GM19468 (cell line): Measurements from ENCODE around the gene KRT13.

Experiments
- ATAC-seq: cut with Tn5 transposase; IDR thresholded peaks from one replicate; pipeline ENCODE4 v1.9.1; 2021; ENCODE audit warnings: mild to moderate bottlenecking, moderate library complexity, moderate number of reproducible peaks; ENCODE audit not compliant: unreplicated experiment; ENCODE audit errors: extremely low read depth

Gene KRT13

DNA sequence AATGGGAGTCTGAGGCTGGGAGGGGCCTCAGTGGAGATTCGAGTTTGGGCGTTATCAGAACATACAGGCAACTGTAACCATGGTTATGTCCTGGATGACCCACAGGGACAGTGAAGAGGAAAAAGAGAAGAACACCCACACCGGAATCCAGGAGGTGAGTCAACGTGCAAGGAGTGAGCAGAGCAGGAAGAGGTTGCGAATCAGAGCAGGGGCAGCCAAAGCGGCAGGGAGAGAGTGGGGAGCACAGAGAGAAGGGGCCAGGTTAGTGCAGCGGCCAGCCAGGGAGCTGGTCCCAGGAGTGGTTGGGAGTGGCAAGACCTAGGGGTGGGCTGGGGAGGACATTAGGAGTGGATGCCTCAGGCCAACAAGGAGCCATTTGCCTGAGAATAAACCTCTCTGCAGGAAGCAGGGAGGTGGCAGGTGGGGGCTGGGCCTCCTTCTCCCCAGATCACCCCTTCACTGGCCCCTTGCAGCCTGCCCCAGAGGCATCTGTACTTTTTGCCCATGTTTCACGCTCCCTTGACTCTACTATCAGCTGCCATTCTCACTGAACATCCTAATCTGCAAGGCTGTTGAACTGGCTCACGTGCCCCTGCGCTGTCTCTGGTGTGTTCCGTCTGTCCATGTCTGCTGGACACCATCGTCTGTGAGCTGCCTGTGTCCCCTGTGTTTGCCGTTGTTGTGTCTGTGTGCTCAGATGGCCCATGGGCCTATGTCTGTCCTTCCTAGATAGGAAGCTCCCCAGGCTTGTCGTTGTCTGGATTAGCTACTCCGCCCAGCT, 5.1 kb downstream of the KRT13 start:
- ATAC-seq, result no peak

DNA sequence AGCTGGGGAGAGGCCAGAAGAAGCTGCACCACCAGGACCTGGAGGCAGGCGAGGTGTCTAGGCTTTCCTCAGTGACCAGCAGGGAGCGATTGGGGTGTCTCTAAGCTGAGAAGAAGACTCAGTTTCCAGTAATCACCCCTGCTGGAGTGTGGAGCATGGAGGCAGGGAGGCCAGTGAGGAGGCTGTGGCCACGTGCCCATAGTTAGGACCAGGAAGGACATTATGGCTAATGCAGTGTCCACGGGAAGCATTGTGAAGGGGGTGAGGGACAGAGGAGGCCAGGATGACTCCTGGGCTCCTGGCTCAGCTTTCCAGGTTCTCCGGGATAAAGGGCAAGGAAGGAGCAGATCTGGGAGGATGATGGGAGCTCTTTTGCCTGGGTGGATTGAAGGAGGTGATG, 5.7 kb downstream of the KRT13 start:
- no peak for ATAC-seq

DNA sequence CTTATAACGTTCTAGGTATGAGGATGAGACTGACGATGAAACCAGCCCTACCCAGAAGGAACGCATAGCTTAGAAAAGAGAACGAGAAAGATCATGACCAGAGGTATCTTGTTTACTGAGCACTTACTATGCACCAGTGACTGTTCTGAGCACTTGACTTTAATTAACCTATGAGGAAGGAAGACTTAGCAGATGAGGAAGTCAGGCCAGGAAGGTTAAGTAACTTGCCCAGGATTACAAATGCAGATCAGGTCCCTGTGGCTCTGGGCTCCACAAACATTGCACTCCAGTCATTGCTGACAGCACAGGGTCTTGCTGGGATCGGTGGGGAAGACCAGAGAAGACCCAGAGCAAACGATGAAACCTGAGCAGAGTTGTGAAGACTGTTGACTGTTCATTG, 7.1 kb downstream of the KRT13 start:
- ATAC-seq, result no peak

DNA sequence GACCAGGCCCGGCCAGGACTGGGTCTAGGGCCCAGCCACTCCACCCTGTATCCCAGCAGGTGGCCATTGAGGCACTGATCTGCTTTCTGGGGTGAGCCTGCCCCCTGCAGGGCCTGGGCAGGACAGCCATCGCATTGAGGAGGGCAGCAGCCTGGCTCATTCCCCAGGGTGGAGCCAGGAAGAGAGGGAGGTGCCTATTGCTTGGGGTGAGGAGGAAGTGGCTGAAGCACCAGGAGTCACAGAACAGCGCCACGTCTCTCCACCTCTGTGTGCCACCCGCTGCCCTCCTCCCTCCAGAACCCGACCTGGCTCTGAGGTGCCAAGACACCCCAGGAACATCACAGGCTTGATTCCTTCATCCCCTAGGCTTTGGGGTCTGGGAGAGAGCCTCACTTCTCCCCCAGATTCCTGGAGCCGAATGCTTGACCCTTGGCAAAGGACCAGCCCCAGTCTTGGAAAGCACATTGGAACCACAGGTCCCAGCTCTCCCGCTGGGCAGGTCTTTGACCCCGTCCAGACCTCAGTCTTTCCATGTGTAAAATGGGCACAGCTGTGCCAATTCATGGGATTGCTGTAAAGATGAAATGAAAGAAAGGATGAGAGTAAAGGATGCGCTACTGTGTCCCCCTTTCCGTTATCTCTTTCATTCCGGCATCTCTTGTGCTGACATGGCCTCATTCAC, 8.5 kb downstream of the KRT13 start:
- ATAC-seq, result peak; percentile 46

DNA sequence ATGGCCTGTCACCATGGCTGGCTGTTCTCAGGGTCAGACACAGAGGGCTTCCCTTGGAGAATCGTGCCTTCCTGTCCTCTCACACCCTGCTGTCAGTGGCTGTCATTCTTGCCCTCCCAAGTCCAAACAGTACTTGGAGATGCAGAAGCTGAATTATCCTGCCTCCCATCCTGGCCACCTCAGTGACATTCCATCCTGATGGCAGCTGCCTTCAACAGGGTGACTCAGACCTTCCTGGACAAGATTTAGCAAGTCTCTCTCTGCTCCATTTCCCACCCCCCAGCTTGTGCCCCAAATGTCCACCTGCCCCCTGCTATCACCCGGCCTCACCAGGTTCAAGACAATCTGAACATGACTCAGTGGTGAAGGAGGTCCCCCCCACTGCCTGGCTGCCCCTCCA, 10.9 kb downstream of the KRT13 start:
- ATAC-seq, result no peak

DNA sequence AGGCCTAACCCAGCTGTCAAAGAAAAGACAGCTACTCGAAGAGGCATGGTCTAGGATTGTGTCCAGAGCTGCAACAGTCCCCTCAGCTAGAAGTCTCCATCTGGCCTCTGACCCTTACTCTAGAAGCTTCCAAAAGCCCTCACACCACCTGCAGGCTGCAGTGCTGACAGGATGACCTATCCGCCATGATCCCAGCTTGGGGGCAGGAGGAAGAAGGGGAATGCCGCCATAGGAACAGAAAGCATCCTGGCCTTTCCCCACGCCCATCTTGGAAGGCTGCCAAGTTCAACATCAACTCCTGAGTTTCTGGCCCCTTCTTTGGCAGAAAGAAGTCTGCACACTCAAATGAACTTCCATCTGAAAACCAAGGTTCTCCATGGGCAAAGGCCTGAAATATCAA, 12.6 kb downstream of the KRT13 start:
- ATAC-seq, result no peak

DNA sequence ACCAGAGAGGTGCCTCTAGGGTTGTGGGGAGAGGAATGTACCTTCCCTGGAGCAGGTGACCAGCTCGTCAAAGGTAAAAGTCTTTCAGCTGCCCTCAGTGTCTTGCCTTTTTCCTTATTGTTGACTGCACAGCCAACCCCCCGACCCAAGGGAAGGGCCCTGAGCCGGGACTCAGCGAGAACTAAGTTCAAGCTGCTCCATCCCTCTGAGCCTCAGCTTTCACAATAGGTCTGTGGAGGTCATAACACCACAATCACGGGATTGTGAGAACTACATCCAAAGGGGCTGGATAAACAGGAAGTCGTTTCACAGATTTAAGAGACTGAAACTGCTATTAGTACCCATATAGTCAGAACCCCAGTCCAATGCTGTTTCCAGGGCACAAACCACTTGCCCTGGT, 13.1 kb downstream of the KRT13 start:
- ATAC-seq, result no peak

DNA sequence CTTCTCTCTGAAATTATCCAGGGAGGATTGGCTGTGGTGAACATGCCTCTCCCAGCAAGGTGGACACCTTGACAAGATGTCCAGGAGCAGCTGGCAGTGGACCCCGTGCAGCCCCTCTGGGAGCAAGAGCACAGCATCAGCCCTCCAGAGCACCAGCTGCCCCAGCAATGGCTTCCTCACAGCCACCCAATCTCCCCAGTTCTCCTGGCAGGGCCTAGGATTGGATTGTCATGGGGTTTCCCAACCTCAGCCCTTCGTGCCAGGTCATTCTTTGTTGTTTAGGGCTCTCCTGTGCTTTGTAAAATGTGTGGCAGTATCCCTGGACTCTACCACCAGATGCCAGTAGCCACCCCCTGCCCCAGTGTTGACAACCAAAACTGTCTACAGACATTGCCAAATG, 13.9 kb downstream of the KRT13 start:
- no peak for ATAC-seq

DNA sequence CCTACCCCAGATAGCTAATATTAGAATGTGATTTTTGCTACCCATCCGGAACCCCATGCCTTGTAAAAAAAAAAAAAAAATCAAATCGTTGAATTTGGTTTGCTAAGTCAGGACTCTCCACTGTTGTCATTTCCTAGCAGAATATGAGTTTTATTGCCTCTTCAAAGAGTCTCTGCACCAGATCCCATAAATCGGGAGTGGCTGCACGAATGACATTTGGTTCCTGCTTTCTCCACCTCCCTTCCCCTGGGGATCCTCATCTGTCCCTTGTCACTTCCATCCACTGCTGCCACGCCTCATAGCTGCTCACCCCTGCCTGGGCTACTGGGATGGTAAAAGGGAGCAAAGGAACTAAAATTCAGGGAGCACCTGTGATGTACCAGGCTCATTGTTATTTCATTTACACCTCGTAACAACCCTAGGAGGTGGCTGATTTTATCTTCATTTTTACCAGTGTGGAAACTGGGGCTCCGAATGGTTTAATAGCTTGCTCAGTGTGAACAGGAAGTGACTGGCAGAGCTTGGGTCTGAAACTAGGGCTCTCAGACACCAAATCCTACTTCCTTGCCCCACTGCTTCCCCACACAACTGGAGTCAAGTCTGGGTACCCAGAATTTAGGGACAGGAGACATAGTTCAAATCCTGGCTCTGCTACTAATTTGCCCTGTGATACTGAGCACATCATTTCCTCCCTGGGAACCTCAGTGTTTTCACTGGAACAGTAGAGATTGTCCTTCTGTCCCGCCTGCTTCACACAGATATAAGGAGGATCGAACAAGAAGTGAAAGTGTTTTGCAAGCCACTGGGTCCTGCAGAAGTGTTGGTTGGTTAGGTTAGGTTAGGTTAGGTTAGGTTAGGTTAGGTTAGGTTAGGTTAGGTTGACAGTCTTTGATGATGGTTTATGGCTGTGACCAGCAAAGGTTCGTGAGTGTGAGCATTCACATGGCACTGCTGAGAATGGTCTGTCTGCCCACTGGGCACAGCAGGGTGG, 15.1 kb downstream of the KRT13 start:
- no peak for ATAC-seq

DNA sequence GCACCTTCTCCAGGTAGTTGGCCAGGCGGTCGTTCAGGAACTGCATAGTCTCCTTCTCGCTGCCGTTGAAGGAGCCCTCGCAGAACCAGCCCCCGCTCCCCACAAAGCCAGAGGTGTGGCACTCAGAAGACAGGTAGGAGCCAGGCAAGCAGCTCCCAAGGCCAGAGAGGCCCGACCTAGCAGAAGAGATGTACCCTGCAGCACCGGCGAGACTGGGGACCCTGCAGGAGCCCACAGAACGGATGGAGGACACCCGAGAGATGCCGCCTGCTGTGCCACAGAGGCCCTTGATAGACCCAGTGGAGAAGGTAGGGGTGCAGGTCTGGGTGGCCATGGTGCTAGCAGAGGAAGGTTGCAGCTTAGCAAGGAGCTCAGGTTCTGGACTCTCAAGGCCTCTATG, 15.9 kb downstream of the KRT13 start, which contains the start of gene KRT36:
Gene KRT36, minus strand, starts transcription at position 380 of the 400 bp plus-strand sequence. Its CDS starts 46 bp downstream, at position 334.
- ATAC-seq, result no peak

DNA sequence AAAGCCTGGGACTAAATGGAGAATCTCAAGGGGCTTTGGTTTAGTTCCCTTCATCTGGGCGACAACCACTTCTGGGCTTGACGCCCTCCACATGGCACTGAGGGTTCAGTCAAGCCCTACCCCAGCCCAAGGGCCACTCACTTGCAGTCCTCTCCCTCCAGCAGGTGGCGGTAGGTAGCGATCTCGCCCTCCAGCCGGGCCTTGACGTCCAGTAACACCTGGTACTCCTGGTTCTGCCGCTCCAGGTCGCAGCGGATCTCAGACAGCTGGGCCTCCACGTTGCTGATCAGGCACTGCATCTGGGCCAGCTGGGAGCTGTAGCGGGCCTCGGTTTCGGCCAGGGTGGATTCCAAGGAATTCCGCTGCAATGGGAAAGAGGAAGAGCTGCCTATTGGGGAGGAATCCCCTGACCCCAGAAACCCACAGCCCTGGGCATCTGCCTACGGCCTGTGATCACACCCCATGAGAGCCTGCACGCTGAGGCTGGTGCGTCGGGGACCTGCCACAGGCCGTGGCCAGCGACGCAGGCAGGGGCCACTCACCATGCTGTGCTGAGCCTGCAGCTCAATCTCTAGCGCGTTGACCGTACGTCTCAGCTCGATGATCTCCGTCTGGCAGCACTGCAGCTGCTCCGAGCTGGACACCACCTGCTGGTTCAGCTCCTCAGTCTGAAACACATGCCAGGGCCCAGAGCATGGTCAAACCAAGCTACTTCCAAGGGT, 18.4 kb downstream of the KRT13 start:
- ATAC-seq, result no peak

DNA sequence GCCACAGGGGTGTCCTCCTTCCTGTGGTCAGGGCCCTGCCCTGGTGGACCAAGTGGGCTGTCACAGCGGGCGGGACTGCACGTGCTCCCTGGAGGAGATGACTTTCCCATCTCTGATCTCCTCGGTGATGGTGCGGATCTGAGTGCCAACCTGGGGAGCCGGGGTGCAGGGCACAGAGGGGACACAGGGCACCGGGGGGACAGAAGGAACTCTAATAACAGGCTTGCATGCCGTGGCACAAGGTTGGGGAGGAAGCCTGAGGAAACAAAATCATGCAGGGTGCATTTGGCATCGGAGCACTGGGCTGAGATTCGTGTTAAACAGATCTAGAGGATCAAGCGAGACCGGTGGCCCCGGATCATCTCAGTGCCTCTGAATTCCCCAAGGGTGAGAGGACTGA, 19.1 kb downstream of the KRT13 start:
- ATAC-seq, result no peak

DNA sequence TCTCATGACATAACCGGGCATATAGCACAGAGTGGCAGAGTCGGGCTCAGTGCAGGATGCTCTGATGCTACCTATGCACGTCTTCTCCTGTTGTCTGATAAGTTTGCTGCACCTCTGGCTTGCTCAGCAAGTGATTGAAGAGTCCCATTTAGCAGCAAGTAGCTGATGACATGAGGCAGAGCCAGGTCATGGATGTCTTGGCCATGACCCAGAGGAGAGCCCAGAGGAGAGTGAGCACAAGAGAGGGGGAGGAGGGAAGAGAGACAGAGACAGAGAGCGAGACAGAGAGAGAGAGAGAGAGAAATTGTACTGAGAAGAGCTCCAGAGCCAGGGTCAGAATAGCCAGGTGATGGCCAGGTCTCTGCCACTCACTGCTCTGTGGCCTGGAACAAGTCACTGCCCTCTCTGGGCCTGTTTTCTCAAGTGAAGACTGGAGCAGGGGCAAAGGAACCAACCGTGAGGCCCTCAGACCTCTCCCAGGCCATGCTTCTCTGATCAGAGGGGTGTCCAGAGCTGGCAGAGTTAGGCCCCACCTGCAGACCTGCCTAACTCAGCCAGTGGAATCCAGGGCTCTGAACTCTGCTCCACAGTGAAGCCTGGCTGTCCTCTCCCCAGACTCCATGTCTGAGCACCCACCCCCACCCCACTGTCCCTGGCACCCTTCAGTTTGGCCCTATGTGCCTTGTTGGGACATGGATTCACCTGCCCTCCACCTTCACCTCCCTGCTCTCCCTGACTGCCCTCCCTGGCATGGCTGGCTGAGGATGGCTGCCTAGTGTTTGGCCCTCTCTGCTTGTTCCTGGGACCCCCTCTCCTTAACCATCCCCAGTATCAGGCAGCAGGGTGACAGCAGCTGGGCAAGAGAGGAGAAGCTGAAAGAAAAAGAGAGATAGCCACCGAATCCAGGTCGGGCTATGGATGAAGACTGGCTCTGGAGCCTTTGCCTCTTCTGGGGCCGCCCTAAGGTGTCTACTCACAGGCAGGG, 20.2 kb downstream of the KRT13 start:
- ATAC-seq, result no peak

DNA sequence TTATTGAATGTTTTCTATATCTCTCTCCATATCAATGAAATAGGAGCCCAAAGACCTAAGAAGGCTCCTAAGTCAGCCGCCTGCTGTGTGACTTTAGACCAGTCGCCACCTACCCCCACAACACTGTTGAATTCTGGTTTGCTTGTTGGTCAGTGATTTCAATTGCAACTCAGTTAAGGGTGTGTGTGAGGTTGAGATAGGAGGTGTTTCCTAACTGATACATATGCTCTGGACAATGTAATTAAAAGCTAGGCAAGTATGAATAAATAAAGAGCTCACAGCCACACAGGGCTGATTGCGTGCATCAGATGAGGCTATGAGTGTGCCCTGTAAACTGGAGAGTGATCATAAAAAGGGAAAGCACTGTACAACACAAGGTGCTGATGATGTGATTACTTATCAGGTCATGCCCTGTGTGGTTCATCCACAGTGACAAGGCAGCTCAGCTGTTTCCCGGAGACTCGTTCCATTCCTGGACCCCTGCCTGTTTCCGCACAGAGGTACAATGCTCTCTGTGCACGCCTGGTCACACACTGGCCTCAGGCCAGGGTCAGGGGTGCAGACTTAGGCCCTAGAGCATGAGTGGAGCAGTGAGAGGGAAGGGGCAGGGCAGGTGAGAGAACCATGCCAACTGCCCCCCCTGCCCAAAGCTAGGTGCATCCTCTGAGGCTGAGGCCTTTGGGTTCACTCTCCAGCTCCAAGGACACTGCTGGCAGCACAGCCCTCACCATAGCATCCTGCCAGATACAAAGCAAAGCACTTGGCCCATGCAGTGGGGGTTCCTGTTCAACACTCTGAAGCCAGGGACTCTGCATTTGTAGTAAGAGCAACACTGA, 21.2 kb downstream of the KRT13 start:
- no peak for ATAC-seq

DNA sequence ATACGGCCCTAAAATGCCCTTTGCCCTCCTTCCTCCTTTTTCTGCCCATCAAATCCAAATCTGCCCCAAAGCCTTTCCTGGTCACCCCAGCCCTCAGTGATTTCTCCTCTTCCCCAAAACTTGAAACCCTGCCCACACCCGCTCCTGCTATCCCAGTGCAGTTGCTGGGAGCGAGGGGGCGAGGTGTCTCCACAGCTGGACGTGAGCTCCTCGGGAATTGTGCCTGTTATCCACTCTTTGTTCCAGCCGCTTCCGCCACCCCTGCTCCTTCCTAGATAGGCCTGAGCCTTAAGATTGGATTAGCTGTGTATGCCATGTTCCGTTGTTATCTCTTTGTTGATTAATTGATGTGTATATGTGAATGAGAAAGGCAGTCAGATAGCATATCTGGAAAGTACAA, 21.9 kb downstream of the KRT13 start:
- no peak for ATAC-seq

DNA sequence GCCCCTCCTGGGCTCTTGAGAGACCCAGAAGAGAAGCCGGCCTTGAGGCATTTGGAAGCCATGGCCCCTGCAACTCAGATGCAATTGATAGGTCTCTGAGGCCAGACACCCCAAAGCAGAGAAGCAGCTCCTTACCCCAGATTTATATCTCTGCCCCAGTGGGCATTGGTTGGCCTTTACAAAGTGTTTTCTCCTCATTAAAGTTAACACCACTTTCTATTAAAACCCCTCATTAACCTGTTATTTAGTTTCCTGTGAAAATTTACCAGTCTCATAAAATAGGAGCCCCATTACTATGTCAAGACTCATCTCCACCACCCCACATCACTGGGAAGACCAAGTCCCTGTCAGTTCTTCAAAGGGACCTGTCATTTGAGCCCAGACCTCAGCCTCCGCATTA, 24.4 kb downstream of the KRT13 start, which contains the start of gene KRT35:
Gene KRT35, minus strand, starts transcription at position 116 of the 400 bp plus-strand sequence. Its CDS starts 54 bp downstream, at position 62.
- no peak for ATAC-seq

DNA sequence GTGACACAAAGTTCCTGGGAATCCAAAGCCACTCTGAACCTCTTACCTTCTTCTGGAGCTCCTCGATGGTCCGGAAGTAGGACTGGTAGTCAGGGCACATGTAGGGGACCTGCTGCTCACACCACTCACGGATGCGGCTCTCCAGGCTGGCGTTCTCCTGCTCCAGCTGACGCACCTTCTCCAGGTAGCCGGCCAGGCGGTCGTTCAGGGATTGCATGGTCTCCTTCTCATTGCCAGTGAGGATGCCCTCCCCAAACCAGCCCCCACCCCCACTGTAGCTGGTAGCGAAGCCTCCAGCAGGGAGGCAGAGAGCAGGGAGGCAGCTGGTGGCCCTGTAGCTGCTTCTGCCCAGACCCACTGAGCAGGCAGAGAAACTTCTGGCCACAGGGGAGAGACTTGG, 24.8 kb downstream of the KRT13 start:
- no peak for ATAC-seq

DNA sequence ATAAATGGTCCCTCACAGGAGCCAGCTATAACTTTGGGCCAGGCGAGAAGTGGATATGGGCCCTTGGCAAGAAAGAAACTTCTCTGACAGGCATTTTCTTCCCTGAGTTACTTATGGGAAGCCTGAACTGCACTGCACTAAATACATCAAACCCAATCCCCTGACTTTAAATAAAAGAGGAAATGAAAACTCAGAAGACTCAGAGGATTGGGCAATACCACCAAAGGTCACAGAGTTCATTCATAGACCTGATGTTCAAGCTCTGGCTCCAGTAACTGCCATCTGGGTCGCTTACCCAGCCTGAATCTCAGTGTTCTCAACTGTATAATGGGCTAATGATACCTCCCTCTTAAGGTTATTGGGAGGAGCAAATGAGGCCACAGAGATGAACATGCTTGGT, 25.3 kb downstream of the KRT13 start:
- no peak for ATAC-seq
